HG02973 (cell line): Measurements from ENCODE around the gene PACSIN2.
"Not testable (repeated sequence)": the region's sequence is repeated elsewhere in the genome, so short reads cannot be mapped to it uniquely, and the experiment has no call there.

ENCODE experiments used
- ATAC-seq: cut with Tn5 transposase; IDR thresholded peaks from one replicate; pipeline ENCODE4 v1.9.1; 2021; ENCODE audit warnings: moderate library complexity; ENCODE audit not compliant: unreplicated experiment

PACSIN2 gene

DNA sequence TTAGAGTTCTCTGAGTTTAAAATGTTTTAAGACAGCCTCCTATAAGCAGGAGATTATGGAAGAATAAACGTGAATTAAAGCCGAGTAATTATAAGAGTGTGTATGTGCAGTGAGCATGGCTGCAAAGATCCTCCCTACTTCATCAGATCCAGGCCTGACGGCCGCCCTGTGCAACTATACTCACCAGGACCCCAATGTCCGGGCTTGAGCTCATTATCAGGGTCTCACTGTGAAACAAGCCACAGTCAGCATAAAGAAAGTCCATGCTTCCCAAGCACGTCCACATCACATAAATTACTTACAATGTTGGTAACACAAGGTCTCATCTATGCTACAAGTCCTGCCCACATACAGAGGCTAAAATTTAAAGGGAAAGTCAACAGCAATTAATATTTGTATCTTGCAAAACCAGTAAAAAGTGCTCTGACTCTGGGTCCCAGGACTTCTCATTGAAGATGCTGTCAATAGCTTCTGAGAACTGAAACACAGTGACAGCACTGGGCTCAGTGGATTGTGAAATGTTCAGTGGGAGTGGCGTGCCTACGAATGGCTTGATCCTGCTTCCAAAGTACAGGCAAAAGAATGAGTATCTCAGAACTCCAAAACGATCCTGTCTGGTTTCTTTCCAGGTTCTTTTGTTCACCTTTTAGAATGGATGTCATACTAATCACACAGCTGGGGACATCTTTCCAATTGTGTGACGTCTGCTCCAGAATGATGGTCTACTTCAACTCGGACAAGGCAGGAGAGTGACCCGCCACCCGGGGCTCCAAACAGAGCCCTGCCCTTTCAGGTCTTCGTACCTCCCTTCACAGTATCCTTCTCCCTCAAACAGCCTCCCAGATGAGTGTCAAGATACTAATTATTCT lies 85.7 kb downstream of the PACSIN2 start:
- no peak for ATAC-seq

DNA sequence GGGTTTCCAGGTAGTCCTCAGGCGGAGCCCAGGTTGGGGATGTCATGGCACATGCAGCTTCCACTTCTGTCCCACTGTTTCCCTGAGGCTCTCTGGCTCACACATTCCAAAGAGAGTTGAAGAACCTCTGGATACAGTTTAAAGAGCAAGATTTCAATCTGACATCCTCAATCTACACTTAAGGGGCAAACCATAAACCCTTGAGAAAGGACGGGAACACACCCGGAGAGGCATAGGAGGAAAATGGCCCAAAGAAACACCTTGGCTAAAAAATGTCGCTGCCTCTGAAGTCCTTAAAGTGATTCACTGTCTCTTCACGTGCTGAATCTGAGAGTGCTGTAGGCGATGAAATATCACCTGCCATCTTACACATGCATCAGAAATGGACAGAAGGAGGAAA lies 87.0 kb downstream of the PACSIN2 start:
- no peak for ATAC-seq

DNA sequence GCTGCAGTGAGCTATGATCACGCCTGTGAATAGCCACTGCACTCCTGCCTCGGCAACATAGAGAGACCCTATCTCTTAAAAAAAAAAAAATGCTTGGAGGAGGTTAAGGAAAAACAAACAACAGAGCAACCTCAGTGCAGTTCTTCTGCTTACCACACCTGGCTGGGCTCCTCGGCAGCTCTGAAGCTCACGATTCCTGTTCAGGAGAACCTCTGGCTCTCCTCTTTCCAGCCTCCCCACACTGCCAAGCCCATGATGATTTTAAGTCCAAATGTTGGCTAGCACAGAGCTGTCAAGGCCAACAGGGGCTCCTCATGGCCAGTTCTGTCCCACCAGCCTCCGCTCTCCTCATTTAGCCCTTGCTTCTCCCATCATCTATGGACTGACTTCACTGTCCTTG lies 88.2 kb downstream of the PACSIN2 start:
- ATAC-seq, result no peak

DNA sequence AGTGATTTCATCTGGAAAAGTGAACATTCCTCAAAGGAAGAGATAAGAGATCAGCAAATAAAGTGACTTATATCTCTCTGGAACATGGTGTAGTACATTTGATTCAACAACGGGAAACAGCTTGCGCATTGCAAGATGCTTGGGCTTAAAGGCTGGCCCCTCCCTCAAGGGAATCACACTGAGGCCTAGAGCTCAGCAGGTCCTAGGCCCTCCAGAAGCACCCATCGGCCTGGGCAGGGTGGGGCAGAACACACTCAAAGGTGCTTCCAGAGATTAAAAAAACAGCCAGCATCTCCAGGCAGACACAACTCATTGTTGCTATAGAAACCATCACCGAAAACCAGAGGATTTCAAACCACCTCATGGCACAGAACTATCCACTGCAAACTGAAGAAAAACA lies 88.8 kb downstream of the PACSIN2 start:
- no peak for ATAC-seq

DNA sequence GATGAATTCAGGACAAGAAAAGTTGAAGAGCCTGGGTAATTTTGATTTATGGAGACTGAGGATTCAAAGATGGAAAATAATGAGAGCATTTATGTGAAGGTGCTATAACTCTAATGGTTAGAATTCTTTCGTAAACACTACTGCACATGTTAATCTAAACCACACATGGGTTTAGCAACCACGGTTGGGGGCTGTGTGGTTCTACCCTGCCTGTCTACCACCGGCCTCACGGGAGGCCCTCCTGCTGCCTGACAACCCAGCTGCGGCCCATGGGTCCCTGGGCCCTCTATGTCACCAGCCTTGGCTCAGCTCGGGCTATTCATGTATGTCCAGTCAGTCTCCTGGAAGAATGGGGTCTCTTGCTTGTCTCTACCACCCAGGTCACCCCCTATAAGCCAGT lies 89.4 kb downstream of the PACSIN2 start:
- ATAC-seq, result no peak

DNA sequence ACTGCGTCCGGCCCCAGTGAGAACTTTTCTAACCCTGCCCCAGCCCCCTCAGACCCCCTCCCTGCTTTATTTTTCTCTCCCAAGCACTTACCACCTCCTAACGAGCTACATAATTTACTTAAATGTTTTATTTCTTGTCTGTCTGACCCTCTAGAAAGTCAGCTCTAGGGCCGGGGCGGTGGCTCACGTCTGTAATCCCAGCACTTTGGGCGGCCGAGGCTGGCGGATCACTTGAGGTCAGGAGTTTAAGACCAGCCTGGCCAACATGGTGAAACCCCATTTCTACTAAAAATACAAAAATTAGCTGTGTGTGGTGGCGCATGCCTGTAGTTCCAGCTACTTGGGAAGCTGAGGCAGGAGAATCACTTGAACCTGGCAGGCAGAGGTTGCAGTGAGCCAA lies 89.9 kb downstream of the PACSIN2 start:
- ATAC-seq, result not testable (repeated sequence)

DNA sequence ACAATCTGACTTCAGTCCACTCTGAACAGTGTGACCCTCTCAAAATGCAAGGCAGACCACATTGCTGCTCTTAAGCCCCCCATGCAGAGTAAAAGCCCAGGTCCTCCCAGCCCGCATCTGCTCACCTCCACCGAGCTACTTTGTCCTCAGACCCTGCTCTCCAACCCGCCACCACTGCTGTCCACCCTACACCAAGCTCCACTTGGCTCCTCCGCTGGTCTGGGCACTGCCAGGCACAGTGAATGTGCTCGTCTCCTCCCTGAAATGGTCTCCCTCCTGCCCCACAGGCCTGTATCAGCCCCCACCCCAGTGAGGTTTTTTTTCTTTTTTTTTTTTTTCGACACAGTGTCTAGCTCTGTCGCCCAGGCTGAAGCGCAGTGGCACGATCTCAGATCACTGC lies 90.5 kb downstream of the PACSIN2 start:
- no peak for ATAC-seq

DNA sequence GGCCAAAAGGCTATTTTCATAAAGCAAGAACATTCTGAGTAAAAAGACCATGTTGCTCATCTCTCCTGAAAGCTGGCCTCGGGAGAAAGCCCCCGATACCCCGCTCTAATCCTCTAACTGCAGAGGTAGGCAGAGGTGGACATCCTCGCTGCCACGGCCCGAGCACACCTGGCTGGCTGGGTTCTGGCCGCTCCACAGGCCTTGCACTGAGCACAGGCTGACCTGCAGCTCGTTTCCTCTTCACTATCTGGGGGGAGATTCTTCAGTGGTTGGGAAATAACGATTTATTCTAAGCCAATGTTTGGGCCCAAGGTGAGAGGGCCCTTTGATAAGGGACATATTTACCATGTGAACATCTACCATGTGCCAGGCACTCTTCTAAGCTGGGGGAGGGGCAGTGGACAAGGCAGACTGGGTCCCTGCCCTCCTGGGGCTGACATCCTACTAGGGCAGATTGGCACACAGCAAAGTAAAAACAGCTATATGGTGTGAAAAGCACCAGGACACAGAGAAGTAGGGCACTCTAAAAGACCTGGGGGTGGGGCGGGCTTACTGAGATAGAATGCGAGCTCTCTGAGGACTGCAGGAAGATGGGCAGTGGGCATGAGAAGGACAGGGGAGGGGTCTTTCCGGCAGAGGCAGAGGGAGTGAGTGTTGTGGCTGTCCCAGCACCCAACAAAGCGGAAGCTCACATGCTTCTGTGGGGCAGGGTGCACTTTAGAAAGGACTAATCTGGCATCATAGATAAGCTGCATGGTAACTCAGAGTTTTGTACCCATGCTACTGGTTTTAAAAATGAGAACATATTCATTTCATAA lies 92.4 kb downstream of the PACSIN2 start:
- ATAC-seq, result no peak

DNA sequence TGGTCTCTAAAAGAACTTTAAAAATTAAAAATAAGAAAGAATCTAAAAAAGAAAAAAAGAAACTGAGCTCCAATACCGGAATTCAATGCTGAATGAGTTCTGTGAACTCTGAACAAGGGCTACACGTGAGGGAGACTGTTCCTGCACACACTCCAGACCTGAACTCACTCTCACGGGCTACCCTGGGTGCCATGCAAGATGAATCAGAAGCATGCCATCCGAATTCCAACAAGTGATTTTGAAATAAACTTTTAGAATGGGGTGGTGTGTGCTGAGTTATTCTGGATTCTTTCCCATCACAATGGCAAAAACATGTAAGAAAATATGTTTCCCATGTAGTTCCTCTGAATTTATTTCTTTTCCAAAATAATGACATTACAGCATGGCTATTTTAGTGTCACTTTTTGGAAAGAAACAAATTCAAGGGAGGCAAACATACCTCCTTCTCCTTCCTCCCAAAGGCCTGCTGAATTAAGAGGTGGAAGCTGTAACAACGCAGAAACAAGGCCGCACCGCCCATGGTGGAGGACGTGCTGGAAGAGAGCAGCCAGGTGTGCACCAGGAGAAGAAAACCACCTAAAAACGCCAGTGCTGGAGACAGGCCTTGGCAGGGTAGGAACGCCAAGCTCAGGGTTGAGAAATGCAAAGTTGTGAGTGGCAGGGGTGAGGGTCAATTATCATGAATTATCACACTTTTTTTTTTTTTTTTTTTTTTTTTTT lies 94.7 kb downstream of the PACSIN2 start:
- ATAC-seq, result no peak

DNA sequence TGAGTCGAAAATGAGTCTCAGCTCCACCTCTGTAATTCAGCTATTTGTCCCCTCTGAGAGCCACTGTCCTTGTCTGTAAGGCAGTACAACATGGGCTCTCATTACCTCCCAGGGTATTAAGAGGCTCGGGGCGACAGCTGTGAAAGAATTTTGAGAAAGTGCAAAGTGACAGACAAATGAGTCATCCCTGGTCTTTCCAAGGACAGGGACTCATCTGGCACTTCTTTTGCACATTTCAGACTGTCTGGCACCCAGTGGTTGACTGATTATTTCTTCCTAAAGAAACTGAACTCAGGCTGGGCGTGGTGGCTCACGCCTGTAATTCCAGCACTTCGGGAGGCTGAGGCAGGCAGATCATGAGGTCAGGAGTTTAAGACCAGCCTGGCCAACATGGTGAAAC lies 95.8 kb downstream of the PACSIN2 start:
- ATAC-seq, result no peak

DNA sequence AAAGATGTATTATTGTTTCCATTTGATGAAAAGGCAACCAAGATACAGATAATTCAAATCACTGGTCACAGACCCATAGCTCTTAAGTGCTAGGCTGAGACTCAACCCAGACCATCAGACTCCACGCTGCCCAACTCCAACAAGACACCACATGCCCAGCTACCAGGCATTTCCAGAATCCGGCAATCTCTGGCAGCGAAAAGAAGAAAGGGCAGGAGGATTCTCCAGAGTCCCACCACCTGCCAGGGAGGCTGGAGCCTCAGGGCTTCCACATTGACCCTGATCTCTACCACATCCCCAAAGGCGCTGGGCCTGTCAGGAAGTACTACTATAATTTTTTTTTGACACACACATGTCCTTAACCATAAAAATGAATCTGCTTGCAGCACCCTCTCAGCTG lies 96.4 kb downstream of the PACSIN2 start:
- ATAC-seq, result no peak

DNA sequence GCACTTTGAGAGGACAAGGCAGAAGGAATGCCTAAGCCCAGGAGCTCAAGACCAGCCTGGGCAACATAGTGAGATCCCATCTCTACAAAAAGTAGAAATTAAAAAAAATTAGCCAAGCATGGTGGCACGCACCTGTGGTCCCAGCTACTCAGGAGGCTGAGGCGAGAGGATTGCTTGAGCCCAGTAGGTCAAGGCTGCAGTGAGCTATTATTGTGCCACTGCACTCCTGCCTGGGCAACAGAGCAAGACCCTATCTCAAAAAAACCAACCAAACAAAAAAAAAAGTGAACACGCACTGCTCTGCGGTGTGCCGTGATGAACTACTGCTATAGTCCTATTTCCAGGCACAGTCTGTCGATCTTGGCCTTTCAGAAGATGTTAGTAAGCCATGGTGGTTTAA lies 97.6 kb downstream of the PACSIN2 start:
- not testable (repeated sequence) for ATAC-seq

DNA sequence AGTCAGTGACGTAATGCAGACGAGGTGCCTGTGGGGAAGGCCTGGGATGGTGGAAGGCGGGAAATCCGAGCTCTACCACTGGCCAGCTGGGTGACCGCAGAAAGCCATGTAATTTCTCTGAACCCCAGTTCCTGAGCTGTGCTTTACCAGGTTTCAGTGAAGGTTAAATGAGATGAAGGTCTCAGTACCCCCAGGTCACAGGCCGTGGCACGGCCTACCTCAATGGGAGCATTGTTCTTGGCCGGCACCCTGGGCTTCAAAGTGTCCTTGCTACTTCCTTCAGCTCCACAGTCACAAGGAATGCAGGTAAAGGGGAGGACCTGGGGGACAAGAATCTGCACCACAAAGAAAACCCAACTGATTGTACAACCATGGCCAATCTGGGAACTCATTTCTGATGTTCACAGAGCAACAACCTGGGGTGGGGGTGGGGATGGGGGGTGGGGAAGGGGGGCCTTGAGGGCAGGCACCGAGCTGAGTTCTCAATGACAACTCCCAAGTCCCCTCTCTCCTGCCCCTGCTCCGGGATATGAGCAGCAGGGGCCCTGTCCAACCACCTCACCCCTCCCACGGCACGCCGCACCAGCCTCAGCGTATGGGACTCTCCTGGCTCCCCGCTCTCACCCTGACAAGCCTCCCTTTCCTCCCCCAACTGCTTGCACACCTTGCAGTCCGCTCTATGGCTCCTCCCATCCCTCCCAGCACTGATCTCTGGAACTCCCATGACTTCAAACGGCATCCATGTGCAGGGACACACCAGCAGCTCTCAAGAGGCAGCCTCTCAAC lies 98.8 kb downstream of the PACSIN2 start:
- no peak for ATAC-seq

DNA sequence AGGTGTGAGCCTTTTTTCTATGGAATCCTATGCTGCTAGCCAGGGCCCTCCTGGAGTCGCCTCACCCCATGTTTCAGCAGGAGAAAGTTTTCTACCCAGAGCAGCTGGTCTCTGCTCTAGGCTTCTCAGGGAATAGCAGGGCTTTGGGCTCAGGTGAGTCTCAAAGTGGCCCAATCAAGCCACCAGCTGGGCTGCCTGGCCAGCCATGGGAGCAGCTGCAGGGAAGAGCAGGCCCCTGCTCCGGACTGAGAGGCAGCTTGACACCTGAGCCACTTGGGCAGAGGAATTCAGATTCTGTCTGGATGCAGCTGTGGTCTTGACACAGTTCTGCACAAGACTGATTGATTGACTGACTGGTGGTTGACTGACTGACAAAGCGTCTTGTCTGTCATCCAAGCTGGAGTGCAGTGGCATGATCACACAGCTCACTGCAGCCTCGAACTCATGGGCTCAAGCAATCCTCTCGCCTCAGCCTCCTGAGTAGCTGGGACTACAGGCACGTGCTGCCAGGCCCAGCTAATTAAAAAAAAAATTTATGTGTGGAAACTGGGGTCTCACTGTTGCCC lies 100.4 kb downstream of the PACSIN2 start:
- ATAC-seq, result no peak

DNA sequence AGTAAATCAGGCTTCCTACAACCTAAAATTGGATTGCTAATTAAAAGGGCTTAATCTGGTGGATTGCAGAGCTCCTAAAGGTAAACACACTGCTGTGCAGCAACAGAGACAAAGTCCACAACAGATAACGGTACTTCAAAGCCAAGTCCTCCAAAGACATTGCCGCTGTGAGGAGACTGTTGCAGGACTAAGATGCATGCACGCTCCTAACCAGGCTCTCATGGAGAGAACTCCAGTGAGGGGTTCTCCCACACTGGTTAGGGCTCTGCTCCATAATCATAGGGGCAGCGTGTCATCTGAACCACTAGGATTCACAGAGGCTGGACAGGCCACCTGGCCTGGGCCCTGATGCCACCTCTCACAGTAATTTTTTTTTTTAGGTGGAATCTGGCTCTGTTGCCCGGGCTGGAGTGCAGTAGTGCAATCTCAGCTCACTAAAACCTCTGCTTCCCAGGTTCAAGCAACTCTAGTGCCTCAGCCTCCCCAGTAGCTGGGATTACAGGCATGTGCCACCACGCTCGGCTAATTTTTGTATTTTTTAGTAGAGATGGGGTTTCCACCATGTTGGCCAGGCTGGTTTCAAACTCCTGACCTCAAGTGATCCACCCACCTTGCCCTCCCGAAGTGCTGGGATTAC lies 101.0 kb downstream of the PACSIN2 start:
- ATAC-seq, result no peak

DNA sequence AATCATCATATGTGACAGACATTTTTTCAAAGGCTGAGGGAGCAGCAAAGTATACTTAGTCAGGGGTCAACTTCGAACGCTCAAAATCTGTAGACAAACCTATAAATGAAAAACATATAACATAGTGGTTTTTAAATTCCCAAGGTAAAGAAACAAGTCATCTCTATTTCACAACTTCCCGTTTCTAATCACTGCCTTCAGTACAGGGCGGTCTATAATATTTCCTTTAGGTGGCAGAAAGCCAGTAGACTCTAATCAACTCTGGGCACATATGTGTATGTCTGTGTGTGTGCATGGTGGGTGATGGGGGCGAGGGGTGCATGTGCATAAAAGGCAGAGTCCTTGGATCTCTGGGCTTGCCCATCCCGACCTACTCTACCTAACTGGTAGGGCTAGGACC lies 102.9 kb downstream of the PACSIN2 start:
- no peak for ATAC-seq

DNA sequence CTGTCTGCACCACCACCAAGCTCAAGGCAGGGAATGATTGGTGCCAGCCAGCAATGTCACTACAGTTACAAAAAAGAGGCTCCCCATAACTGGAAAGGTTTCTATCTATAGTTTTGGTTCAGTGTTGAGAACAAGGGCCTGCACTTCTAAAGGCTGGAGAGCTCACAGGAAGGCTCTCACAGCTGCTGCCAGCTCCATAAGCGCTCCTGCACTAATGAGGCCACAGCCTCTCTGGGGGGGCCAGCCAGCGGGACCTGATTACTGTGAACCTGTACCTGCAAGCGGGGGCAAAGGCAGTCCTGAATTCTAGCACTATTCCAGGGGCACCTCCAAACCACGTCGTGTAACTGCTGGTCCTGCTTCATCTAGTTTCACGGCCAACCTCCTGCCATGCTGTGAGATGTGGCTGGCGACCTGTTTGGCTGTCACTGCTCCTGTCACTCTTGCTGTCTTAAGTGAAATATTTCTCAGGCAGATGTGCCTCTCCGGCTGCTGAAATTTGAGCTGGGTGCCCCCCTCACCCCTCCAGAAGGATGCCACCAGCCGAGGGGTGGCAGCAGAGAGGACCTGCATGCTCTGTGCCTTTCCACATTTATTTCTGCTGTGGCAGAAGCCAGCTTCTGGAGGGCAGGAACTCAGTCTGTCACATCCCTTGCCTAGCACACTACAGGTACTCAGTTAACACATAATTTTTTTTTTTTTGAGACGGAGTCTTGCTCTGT lies 104.6 kb downstream of the PACSIN2 start:
- ATAC-seq, result no peak

DNA sequence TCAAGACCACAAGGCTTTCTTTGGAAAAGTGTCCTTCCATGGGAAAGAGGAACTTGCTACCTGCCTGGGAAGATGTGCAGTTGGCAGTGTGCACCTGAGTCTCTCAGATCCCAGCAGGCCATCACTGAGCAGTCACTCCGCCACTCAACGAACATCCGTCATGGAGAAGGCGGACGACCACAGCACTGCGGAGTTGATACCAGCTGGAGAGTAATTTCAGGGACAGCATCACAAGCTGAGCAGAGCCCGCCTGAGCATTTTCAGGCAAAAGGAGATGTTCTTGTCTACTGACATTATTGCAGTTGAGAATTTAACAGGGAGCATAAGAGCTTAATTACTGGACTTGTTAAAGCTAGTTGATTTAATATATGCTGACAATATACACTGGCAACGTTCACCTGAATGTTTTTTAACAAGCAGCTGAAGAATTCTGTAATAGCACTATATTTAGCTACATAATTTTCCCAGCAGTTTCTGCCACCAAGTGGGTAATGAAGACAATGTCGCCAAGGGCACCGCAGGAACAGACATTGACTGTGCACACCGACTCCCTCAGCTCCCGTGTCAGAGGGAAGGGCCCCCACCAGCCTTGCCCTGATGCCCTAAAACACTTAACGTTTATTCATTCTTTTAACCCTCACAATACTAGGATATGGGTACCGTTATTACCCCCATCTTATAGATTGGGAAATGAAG lies 105.4 kb downstream of the PACSIN2 start:
- ATAC-seq, result no peak

DNA sequence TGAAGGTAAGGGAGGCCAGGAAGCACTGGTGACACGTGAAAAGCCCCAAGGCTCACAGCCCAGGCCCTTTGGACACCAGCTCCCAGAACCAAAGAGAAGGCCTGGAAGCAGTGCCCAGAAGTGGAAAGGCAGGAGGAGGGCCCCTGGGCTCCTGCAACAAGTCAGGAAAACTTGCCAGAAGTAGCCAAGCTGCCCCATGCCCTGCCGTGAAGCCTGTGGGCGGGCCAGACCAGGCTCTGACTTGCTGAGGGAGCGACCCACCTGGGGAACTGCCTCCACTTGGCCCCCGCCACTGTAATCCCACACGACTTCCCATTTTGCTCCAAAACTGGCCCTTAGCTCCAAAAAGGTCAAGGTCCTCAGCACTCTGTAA lies 106.6 kb downstream of the PACSIN2 start:
- no peak for ATAC-seq
